Colonic mucosa (tissue), 4 donors: ENCODE data around the gene GRPR. TPM values are rescaled to one million over a fixed set of nuclear protein-coding genes. Genes with fewer than 3 reads are reported as not detected.

ENCODE experiments used
- DNase-seq: peaks from one replicate; pipeline ENCODE4 v3.0.0-alpha.2; 2020
- H3K27ac ChIP-seq: fragments of 200-600 bp; one replicate; pipeline ENCODE4 v1.8.0; 2021
- H3K27me3 ChIP-seq: fragments of 200-600 bp; one replicate; pipeline ENCODE4 v1.8.0; 2021
- H3K36me3 ChIP-seq: fragments of 200-600 bp; one replicate; pipeline ENCODE4 v1.8.0; 2021
- H3K4me1 ChIP-seq: fragments of 200-600 bp; one replicate; pipeline ENCODE4 v1.8.0; 2021; ENCODE audit warnings: mild to moderate bottlenecking
- H3K4me3 ChIP-seq: fragments of 200-600 bp; one replicate; pipeline ENCODE4 v1.8.0; 2021
- H3K9ac ChIP-seq, 2 donors: one replicate each; pipeline ENCODE4 v1.7.0; 2013; ENCODE audit warnings: control low read depth in 2 of 2, low read depth in 2 of 2, low read length in 2 of 2
- H3K9me3 ChIP-seq: fragments of 200-600 bp; one replicate; pipeline ENCODE4 v1.8.0; 2021
- CTCF ChIP-seq: fragments of 200-600 bp; IDR thresholded peaks from one replicate; pipeline ENCODE4 v1.8.0; 2022; ENCODE audit warnings: antibody characterized with exemption, mild to moderate bottlenecking
- intact Hi-C: fragments of 100-400 bp; cut with DNase I; formaldehyde crosslinking; loops from one replicate; pipeline ENCODE4 v1.14.1; 2022
- total RNA-seq, 2 donors: library from RNA; stranded (reverse); fragmentation: NEBNext Ultra II Directional in 1 of 2; extraction: Animal tissue kit (Norgen Biotek cat#: 25700) in 1 of 2; gene quantifications; one replicate each; pipeline ENCODE4 v1.2.1, GENCODE V29; 2021
- donor health status: healthy.
- donor health status: DM: no; HTN: no; CAD: no.
- donor health status: DM: no; HTN: no; CAD: no.

GRPR gene
- total RNA-seq, 2 donors from 2014 or later = not detected

GRCh38 chrX:16202943-16203342 is 79.6 kb downstream of the GRPR start:
- DNase-seq = no peak
- H3K9ac ChIP-seq = no peak overlapping the region
- intact Hi-C loops = no loop called here
- no peaks in the 10 kb centered on the region for H3K27me3 ChIP-seq
- no peak for TF ChIP-seq CTCF
- H3K4me1 ChIP-seq = no peaks in the 10 kb centered on the region
- H3K4me3 ChIP-seq = no peak overlapping the region
- no peak overlapping the region for H3K27ac ChIP-seq
- no peaks in the 10 kb centered on the region for H3K9me3 ChIP-seq
- H3K36me3 ChIP-seq = no peaks in the 10 kb centered on the region

Other genes starting within 250 kb of the GRPR start
- gene MAGEB17, start 43.9 kb downstream of the GRPR start, total RNA-seq = not detected